ENCODE data around the gene ZNF496.
"Not testable (repeated sequence)": the region's sequence is repeated elsewhere in the genome, so short reads cannot be mapped to it uniquely, and the experiment has no call there.

The ZNF496 gene

GRCh38 chr1:247358920-247359319, 27.3 kb upstream of the ZNF496 start:
- peak; percentile 98 for DNase-seq

GRCh38 chr1:247357781-247358211, 26.1 kb upstream of the ZNF496 start:
- peak; percentile 93 for DNase-seq

GRCh38 chr1:247357052-247357780, 25.5 kb upstream of the ZNF496 start:
- peak; percentile 44 for DNase-seq

GRCh38 chr1:247355160-247355559, 23.5 kb upstream of the ZNF496 start:
- not testable (repeated sequence) for DNase-seq

GRCh38 chr1:247352175-247352574, 20.5 kb upstream of the ZNF496 start:
- DNase-seq: no peak

GRCh38 chr1:247350587-247350986, 18.9 kb upstream of the ZNF496 start:
- no peak for DNase-seq

- DNase-seq: peak; percentile 60
These were observed 16.0 kb upstream of the ZNF496 start for GRCh38 chr1:247347477-247348222.

GRCh38 chr1:247345881-247346280, 14.2 kb upstream of the ZNF496 start:
- DNase-seq: no peak

- no peak for DNase-seq
These were observed 12.1 kb upstream of the ZNF496 start for GRCh38 chr1:247343801-247344200.

GRCh38 chr1:247338723-247339275, 7.1 kb upstream of the ZNF496 start:
- no peak for DNase-seq

- no peak for DNase-seq
These were observed 6.3 kb upstream of the ZNF496 start for GRCh38 chr1:247337961-247338360.

GRCh38 chr1:247337250-247337746, 5.6 kb upstream of the ZNF496 start:
- DNase-seq: no peak

GRCh38 chr1:247336390-247336789, 4.7 kb upstream of the ZNF496 start:
- no peak for DNase-seq

GRCh38 chr1:247335882-247336281, 4.2 kb upstream of the ZNF496 start:
- peak; percentile 52 for DNase-seq

- DNase-seq: no peak
These were observed 2.9 kb upstream of the ZNF496 start for GRCh38 chr1:247334378-247335133.

- peak; percentile 80 for DNase-seq
These were observed 1.1 kb upstream of the ZNF496 start for GRCh38 chr1:247332623-247333361.

- peak; percentile 69 for DNase-seq
These were observed 552 bp upstream of the ZNF496 start for GRCh38 chr1:247332215-247332622.

GRCh38 chr1:247331172-247331524, 519 bp downstream of the ZNF496 start:
- DNase-seq: peak; percentile 85

- DNase-seq: no peak
These were observed 1.0 kb downstream of the ZNF496 start for GRCh38 chr1:247330548-247331171.

- DNase-seq: no peak
These were observed 2.5 kb downstream of the ZNF496 start for GRCh38 chr1:247329097-247329617.

- no peak for DNase-seq
These were observed 3.4 kb downstream of the ZNF496 start for GRCh38 chr1:247328311-247328710.

Measured in suppressor macrophage treated with lipopolysaccharide for 4 hours (primary cell).